GM21360 (cell line): ENCODE data around the gene N4BP2.

ENCODE experiments used
- ATAC-seq: cut with Tn5 transposase; IDR thresholded peaks from one replicate; pipeline ENCODE4 v1.9.1; 2021; ENCODE audit warnings: mild to moderate bottlenecking, moderate library complexity; ENCODE audit not compliant: unreplicated experiment

N4BP2 gene

DNA sequence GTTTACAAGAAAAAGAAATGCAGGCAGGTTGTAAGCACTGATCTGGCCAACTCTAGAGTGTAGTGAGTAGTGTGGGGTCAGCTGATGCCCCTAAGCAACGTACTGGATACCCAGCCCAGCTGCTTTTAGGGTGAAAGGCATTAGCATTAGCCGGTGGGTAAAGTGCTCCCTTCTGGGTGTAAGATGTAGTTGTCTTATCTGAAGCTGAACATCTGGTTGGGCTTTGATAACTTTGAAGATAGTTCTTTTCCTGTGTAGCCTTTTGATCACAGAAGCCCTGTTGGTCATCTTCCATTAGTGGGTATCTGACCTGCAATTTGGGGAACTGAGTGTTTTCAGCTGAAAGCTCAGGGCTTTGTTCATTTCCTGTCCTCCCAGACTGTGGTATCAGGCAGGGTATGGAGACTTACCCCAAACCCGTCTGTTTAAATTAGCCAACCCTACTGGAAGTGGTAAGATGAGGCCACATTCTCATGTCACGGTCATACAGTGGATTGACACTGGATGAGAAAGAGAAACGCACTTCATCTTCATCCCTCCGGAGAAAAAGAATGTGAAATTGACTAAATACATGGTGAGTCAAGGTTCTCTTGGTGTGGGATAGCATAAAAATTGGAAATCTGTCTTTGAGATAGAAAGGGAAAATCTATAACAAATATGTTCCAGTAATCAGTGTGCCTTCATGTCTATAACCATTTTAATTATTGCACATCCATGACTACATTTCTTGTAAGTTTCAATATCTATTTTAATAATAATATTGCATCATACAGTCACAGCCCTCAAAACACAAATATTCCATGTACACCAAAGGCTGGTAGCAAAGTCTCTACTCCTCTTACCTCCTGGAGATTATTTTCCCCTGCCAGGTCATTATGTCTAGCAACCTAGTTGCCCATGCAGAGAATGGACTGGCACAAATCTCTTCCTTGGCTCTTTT is 148.9 kb downstream of the N4BP2 start:
- peak; percentile 57 for ATAC-seq

GRCh38 chr4:40206426-40206825 is 149.8 kb downstream of the N4BP2 start:
- ATAC-seq: no peak
